K562 (cell line): ENCODE results near the gene INPP4B. TPM values are rescaled to one million over a fixed set of nuclear protein-coding genes. Genes with fewer than 3 reads are reported as not detected.

Experiments
- ATAC-seq: fragments of 200-7000 bp; cut with Tn5 transposase; 3 replicates; pipeline ENCODE4 v1.9.1; 2020; ENCODE audit warnings: moderate library complexity
- BruUV-seq: library from RNA; stranded (reverse); fragments of 400-500 nt; replicated peaks from 2 replicates; lab custom pipeline; 2021; lab: Mats Ljungman, UMichigan
- CTCF ChIA-PET: fragments of 300-600 bp; formaldehyde crosslinking; extraction: SDS; loops from one replicate; lab custom pipeline; 2021; ENCODE audit warnings: low intra/inter-chr PET ratio; lab: Yijun Ruan, JAX
- POLR2A ChIA-PET: fragments of 300-600, 350-650 bp; sonication (Branson Sonifier 250); formaldehyde crosslinking; extraction: SDS; loops from one replicate; lab custom pipeline; 2021; ENCODE audit warnings: antibody characterized with exemption, inconsistent platforms; lab: Yijun Ruan, JAX
- DNase-seq, 4 experiments: peaks; one replicate each; pipeline versions ENCODE4 v3.0.0 to v3.0.0-alpha.2; 2011 to 2018; ENCODE audit warnings: low spot score in 3 of 4, mixed read lengths in 3 of 4; ENCODE audit errors: extremely low read depth in 1 of 4
- FAIRE-seq: peaks from 2 replicates; lab custom pipeline; 2011; peaks lifted over from hg19 to GRCh38; lab: Jason Lieb, UNC
- H2AFZ ChIP-seq: 2 replicates; pipeline ENCODE4 v1.6.0; 2011; ENCODE audit warnings: low read depth, low read length, control low read depth, inconsistent platforms
- H3K27ac ChIP-seq: fragments of 200-600 bp; 3 replicates; pipeline ENCODE4 v1.8.0; 2011; ENCODE audit warnings: low read depth, mild to moderate bottlenecking, control low read depth, inconsistent platforms, low read length, moderate library complexity, mixed read lengths; ENCODE audit errors: extremely low read depth
- H3K27me3 ChIP-seq, 2 experiments: fragments of 300-600 bp in 1 of 2; 2 replicates in 1 of 2; 3 replicates in 1 of 2; pipeline versions ENCODE4 v1.6.0 to v1.8.0; 2011; ENCODE audit warnings: inconsistent platforms in 2 of 2, low read length in 2 of 2, mild to moderate bottlenecking in 1 of 2, mixed read lengths in 1 of 2, moderate library complexity in 1 of 2; ENCODE audit not compliant: control insufficient read depth in 2 of 2, insufficient read depth in 2 of 2
- H3K36me3 ChIP-seq: fragments of 300-600 bp; 3 replicates; pipeline ENCODE4 v1.8.0; 2011; ENCODE audit warnings: mild to moderate bottlenecking, low read length, inconsistent platforms; ENCODE audit not compliant: control insufficient read depth, insufficient read depth
- H3K4me1 ChIP-seq, 2 experiments: fragments of 200-600 bp in 1 of 2; replicated peaks in 1 of 2; 2 replicates in 1 of 2; 3 replicates in 1 of 2; pipeline versions ENCODE4 v1.5.1 to v1.8.0; 2011; ENCODE audit warnings: inconsistent platforms in 2 of 2, low read length in 2 of 2, mild to moderate bottlenecking in 1 of 2, mixed read lengths in 1 of 2, moderate library complexity in 1 of 2; ENCODE audit not compliant: control insufficient read depth in 2 of 2, insufficient read depth in 2 of 2
- H3K4me2 ChIP-seq: 2 replicates; pipeline ENCODE4 v1.6.1; 2011; ENCODE audit warnings: low read length, control low read depth, inconsistent platforms, mixed read lengths; ENCODE audit not compliant: insufficient read depth
- H3K4me3 ChIP-seq: fragments of 200-600 bp; sonication (generic), shearing (Covaris generic); 2 replicates; pipeline ENCODE4 v1.5.1; 2016; ENCODE audit warnings: control low read depth, inconsistent platforms
- H3K79me2 ChIP-seq: fragments of 200-600 bp; 3 replicates; pipeline ENCODE4 v1.8.0; 2011; ENCODE audit warnings: low read length, inconsistent platforms; ENCODE audit not compliant: control insufficient read depth, insufficient read depth
- H3K9ac ChIP-seq, 2 experiments: 2 replicates each; pipeline versions ENCODE4 v1.6.0 to v1.6.1; 2011; ENCODE audit warnings: low read depth in 2 of 2, low read length in 2 of 2, control low read depth in 1 of 2, inconsistent platforms in 1 of 2, mild to moderate bottlenecking in 1 of 2, mixed read lengths in 1 of 2; ENCODE audit not compliant: insufficient read depth in 1 of 2
- H3K9me1 ChIP-seq: one replicate; pipeline ENCODE4 v1.6.0; 2011; ENCODE audit warnings: inconsistent platforms, mild to moderate bottlenecking, low read length, moderate library complexity; ENCODE audit not compliant: control insufficient read depth, insufficient read depth
- H3K9me3 ChIP-seq: replicated peaks from 2 replicates; pipeline ENCODE4 v1.5.1; 2011; ENCODE audit warnings: low read depth, low read length, inconsistent platforms; ENCODE audit not compliant: control insufficient read depth, insufficient read depth
- H4K20me1 ChIP-seq: replicated peaks from 2 replicates; pipeline ENCODE4 v1.6.1; 2011; ENCODE audit warnings: low read length, inconsistent platforms, mixed read lengths; ENCODE audit not compliant: control insufficient read depth, insufficient read depth
- GABPA ChIP-seq: fragments of 200-800 bp; sonication (Bioruptor generic); conservative IDR thresholded peaks from 2 replicates; pipeline ENCODE4 v1.6.1; 2016; ENCODE audit warnings: low read depth, missing genetic modification characterization, missing compliant biosample characterization
- HDAC6 ChIP-seq: IDR thresholded peaks from 2 replicates; pipeline ENCODE4 v1.6.1; 2012; ENCODE audit warnings: low read depth, mild to moderate bottlenecking, control low read depth, inconsistent platforms, low read length, moderate library complexity
- KDM4B ChIP-seq, 2 experiments: fragments of 450-650 bp in 1 of 2; sonication (generic) in 1 of 2; IDR thresholded peaks; 2 replicates each; pipeline ENCODE4 v1.6.1; 2016 to 2017; ENCODE audit warnings: borderline replicate concordance in 2 of 2, antibody characterized with exemption in 1 of 2, low read depth in 1 of 2, mild to moderate bottlenecking in 1 of 2
- LCOR ChIP-seq: sonication (generic); formaldehyde crosslinking; IDR thresholded peaks from 2 replicates; pipeline ENCODE4 v1.8.0; 2022; ENCODE audit warnings: mild to moderate bottlenecking, missing genetic modification reagents
- PHB ChIP-seq: fragments of 250-450 bp; sonication (Bioruptor Pico); IDR thresholded peaks from 2 replicates; pipeline ENCODE4 v1.5.0; 2021
- PML ChIP-seq: IDR thresholded peaks from 2 replicates; pipeline ENCODE4 v1.6.1; 2012; ENCODE audit warnings: low read length, inconsistent platforms
- RFX1 ChIP-seq: fragments of 450-650 bp; IDR thresholded peaks from 2 replicates; pipeline ENCODE4 v1.6.1; 2016; ENCODE audit warnings: mild to moderate bottlenecking, moderate library complexity
- SNIP1 ChIP-seq: fragments of 450-650 bp; IDR thresholded peaks from 2 replicates; pipeline ENCODE4 v1.7.1; 2017; ENCODE audit warnings: low read depth, mild to moderate bottlenecking
- SREBF1 ChIP-seq: fragments of 150-350 bp; IDR thresholded peaks from 2 replicates; pipeline ENCODE4 v1.6.1; 2014; ENCODE audit warnings: antibody characterized with exemption, low read depth, low read length, borderline replicate concordance
- U2AF1 ChIP-seq: fragments of 200-400 bp; formaldehyde crosslinking; optimal IDR thresholded peaks from 2 replicates; pipeline ENCODE3; 2017; ENCODE audit warnings: mild to moderate bottlenecking, low read depth, low read length, moderate library complexity
- WGBS: fragments of 100-300 bp; shearing (Covaris generic); methylation state at CpG from one replicate; pipeline ENCODE4 v1.1.6; 2016; ENCODE audit warnings: low coverage, mixed read lengths; ENCODE audit not compliant: insufficient coverage; ENCODE audit errors: missing lambda C conversion rate; 5-methylcytosine and 5-hydroxymethylcytosine counted together
- in situ Hi-C: fragments of 300-500 bp; cut with MboI; formaldehyde crosslinking; loops from 4 replicates; pipeline ENCODE4 v1.15.0; 2018; ENCODE audit warnings: inconsistent platforms, mixed read lengths
- intact Hi-C: fragments of 100-400 bp; cut with micrococcal nuclease; formaldehyde crosslinking; loops from 2 replicates; pipeline ENCODE4 v1.14.2; 2022
- polyA plus RNA-seq, 8 experiments: library from polyadenylated mRNA; depleted of rRNA in 4 of 8; stranded (reverse) in 5 of 8; unstranded in 3 of 8; fragments of >200 nt; fragmentation: Nextera tagmentation in 2 of 8; fragmentation: Illumina TruSeq in 1 of 8; extraction: Ambion mirVana in 2 of 8; extraction: Trizol in 1 of 8; gene quantifications; 2 replicates each; pipeline versions ENCODE4 v1.2.1 to v1.2.3, GENCODE V29; 2011 to 2014; ENCODE audit warnings: inconsistent platforms in 1 of 8, missing spikeins in 1 of 8
- total RNA-seq, 7 experiments: library from RNA; depleted of rRNA in 6 of 7; stranded (reverse); fragments of >200 nt in 6 of 7; fragmentation: Illumina TruSeq in 2 of 7; extraction: Trizol in 2 of 7; gene quantifications; 2 replicates each; pipeline versions ENCODE4 v1.2.1 to v1.2.3, GENCODE V29; 2011 to 2021; ENCODE audit warnings: low replicate concordance in 1 of 7

Gene INPP4B
- total and polyA plus RNA-seq, 9 of the 15 experiments (the other 6 are each of a cell fraction or from before 2014, with no cell fraction given), result 0.04 to 0.11 TPM; not detected in 7

DNA sequence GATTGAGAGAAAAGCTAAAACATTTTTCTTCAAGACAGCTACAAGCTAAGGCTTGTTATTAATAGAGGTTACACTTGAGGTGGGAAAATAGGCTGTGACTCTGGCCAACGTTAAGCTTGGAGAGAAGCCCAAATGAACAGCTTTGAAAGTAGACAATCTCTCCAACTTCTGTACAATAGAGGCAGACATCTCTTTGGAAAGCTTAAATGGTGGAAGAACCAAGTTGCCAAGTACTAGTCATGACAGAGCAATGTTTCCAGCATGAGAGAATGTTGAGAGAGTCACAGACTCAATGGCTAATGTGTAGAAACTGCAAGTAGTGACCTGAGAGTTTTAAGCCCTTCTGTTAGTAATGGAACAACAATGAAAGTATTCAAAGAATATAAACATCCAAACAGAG is 298.1 kb downstream of the INPP4B start:
- WGBS, result 0% methylated on average over 1 of the region's 1 CpG
- no peaks in the 10 kb centered on the region for H3K9me1 ChIP-seq
- H3K4me1 ChIP-seq, result no peaks in the 10 kb centered on the region
- no peak overlapping the region for H3K9ac ChIP-seq
- no peak for FAIRE-seq
- no peak for DNase-seq
- H3K4me3 ChIP-seq, result no peak overlapping the region
- no peak overlapping the region for H3K27ac ChIP-seq
- ChIA-PET CTCF (no interaction called here), POLR2A (no interaction called here)
- intact Hi-C loops, result no loop called here
- H3K9me3 ChIP-seq, result no peaks in the 10 kb centered on the region
- in situ Hi-C loops, result no loop called here
- TF ChIP-seq SREBF1 (no peak), U2AF1 (no peak), RFX1 (no peak), SNIP1 (no peak), GABPA (tag) (no peak), PML (no peak), LCOR (CRISPR knock-in tag) (no peak)
- BruUV-seq, result no TSS peak
- no peak for ATAC-seq
- H4K20me1 ChIP-seq, result no peaks in the 10 kb centered on the region
- H3K79me2 ChIP-seq, result no peaks in the 10 kb centered on the region
- H3K27me3 ChIP-seq, result no peaks in the 10 kb centered on the region
- H2AFZ ChIP-seq, result no peak overlapping the region
- H3K4me2 ChIP-seq, result no peak overlapping the region
- H3K36me3 ChIP-seq, result no peaks in the 10 kb centered on the region

DNA sequence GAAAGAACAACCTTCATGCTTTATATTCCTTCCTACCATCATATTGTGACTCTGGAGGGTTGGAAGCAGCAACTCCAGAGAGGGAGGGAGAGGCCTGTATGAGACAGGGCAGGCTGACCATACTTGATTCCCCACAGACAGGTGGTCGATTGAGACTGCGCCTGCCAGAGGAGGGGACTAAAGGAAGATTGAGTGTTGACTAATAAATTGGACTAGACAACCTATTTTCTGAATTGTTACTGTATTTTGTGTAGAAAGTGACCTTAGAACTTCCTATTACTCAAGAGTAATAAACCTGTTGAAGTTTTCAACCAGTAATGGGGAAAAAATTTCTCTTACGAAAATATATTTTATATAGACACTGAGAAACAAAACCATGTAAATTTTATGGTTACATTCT is 301.5 kb downstream of the INPP4B start:
- H3K27me3 ChIP-seq, result no peaks in the 10 kb centered on the region
- WGBS, result 0% methylated on average over 3 of the region's 3 CpGs
- no peak overlapping the region for H3K4me3 ChIP-seq
- no peaks in the 10 kb centered on the region for H3K9me1 ChIP-seq
- no peaks in the 10 kb centered on the region for H3K36me3 ChIP-seq
- no peak overlapping the region for H3K4me2 ChIP-seq
- TF ChIP-seq PHB (CRISPR knock-in tag), result no peak
- no peak for TF ChIP-seq KDM4B (IDR thresholded peaks at IDR 0.05; ENCODE audit: borderline replicate concordance in 2 of 2, low read depth in 1 of 2)
- no peak for TF ChIP-seq HDAC6
- ChIA-PET POLR2A (no interaction called here), CTCF (no interaction called here)
- no peaks in the 10 kb centered on the region for H4K20me1 ChIP-seq
- H3K79me2 ChIP-seq, result no peaks in the 10 kb centered on the region
- no TSS peak for BruUV-seq
- ATAC-seq, result no peak
- H3K4me1 ChIP-seq, result no peaks in the 10 kb centered on the region
- no peak overlapping the region for H3K27ac ChIP-seq
- H3K9ac ChIP-seq, result no peak overlapping the region
- no peak for DNase-seq
- no peak overlapping the region for H2AFZ ChIP-seq
- intact Hi-C loops, result no loop called here
- FAIRE-seq, result no peak
- in situ Hi-C loops, result no loop called here
- no peaks in the 10 kb centered on the region for H3K9me3 ChIP-seq
